ENCODE data around the gene CAMTA1.

DNA sequence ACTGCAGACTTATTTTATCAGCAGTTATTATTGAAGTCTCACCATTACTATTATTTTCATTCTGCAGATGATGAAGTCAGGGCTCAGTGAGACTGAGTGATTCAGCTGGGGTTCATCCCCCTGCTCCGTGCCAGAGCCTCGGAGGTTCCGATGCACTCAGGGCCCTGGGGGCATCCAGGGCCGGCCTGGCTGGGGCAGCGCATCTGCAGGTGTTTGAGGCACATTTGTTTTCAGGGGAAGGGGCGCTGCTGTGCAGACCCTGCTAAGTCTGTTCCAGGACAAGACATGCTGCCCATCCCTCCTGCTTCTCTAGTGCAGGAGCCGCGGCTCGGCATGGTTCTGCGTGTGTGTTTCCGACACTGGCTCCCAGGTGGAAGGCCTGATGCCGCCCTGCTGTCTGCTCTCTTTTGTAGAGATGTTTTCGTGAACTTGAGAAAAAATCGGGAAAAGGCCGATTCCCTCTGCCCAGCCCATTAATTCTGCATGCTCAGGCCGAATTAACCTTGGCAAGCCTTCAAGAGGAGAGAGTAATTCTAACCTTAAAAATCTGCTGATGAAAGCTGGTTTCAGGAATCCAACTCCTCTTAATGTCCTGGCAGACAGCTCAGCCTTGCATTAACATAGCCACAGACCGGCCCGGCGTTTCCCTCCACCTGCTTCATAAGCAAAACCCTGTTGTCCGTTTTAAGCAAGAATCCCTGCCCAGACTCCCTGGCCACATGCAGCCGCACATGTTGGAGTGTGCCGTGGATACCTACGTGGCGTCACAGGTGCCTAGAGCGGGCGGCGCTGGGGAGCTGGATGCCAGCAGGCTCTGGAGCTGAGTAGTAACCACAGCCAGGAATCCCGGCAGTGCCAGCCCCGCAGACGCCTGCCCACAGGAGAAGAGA, 669.9 kb downstream of the CAMTA1 start:
- no peak for TF ChIP-seq POLR2A (IDR thresholded peaks at IDR 0.05)
- TF ChIP-seq, protein P1, sequence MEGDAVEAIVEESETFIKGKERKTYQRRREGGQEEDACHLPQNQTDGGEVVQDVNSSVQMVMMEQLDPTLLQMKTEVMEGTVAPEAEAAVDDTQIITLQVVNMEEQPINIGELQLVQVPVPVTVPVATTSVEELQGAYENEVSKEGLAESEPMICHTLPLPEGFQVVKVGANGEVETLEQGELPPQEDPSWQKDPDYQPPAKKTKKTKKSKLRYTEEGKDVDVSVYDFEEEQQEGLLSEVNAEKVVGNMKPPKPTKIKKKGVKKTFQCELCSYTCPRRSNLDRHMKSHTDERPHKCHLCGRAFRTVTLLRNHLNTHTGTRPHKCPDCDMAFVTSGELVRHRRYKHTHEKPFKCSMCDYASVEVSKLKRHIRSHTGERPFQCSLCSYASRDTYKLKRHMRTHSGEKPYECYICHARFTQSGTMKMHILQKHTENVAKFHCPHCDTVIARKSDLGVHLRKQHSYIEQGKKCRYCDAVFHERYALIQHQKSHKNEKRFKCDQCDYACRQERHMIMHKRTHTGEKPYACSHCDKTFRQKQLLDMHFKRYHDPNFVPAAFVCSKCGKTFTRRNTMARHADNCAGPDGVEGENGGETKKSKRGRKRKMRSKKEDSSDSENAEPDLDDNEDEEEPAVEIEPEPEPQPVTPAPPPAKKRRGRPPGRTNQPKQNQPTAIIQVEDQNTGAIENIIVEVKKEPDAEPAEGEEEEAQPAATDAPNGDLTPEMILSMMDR (IDR thresholded peaks at IDR 0.05): no peak
- TF ChIP-seq POLR2AphosphoS5 (IDR thresholded peaks at IDR 0.05): no peak

All from prostate gland (tissue), 2 donors.